HG03571 (cell line): Measurements from ENCODE around the gene MTSS2.

ENCODE experiments used
- ATAC-seq: cut with Tn5 transposase; IDR thresholded peaks from one replicate; pipeline ENCODE4 v1.9.1; 2021; ENCODE audit not compliant: unreplicated experiment

MTSS2 gene

DNA sequence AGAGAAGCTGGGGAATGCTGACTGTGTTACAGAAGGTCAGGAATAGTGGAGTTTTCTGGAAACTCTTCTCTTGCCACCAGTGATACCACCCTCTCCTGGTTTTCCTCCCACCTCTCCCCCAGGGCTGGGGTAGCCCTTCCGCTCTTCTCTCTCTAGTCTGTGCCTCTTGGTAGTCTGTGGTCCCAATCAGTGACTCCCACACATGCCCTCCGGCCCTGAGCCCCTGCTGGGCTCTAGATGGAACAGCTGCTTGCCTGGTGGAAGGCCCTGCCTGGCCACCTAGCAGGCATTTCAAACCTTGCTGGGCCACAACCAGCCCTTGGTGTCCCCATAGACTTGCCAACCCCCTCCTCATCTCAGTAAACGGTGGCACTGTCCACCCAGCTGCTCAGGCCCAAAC is 15.2 kb upstream of the MTSS2 start:
- no peak for ATAC-seq

DNA sequence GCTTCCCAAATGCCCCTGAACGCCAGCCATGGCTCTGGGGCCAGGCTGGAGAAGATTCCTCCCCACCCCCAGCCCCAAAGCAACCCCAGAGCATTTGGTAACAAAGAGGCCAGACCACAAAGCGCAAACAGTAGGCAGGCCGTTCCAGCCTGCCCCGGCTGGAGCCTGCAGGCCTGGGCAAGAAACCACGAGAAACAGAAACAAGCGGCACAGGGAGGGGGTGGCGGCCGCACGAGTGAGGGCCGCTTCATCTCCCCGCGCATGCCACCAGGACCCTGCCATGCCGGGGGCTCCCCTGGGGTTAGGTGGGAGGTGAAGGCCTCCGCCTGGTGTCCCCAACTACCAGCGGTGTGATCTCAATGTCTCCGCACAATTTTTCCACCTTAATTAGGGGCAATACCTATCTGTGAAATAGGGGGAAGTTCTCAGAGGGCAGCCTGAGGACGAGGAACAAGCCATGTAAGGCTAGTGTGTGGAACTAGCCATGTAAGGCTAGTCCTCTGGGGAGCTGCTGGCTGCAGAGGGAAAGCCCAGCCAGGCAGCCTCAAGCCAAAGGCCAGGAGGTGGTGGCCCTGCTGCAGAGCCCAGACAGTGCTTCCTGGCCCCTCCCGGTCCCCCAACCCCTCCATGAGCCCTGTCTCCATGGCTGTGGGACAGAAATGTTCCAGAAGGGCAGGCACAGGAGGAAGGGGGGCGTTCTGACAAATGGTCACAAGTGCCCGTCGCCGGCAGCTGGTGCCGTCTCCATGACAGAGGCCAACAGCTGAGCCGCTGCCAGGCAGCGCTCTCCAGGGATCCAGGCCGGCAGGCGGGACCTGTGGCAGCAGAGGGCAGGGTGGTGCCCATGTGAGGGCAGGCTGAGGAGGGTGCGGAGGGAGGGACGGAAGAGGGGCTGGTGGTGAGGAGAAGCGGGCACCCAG is 14.5 kb upstream of the MTSS2 start:
- ATAC-seq: no peak

- ATAC-seq: no peak
Observed at GRCh38 chr16:70699696-70700095, 13.8 kb upstream of the MTSS2 start.

DNA sequence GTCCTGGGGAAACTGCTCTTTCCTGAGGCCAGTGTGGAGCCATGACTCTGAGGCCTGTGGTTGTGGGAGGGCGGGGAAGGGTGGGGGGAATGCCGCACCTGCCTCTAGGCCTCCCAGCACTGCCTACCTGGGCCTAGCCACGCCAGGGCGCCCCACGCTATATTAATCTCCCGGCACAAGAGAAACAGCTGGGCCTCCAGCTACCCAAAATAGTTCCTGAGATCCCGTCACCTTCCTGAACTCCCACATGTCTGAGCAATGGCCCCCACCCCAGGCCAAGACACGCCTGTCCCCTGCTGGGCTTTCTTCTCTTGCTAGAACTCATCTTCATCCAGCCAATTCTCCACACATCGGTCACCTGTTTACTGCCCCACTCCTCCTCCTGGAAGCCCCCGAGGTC is 13.0 kb upstream of the MTSS2 start:
- no peak for ATAC-seq

GRCh38 chr16:70697594-70698170 is 11.8 kb upstream of the MTSS2 start:
- no peak for ATAC-seq

- no peak for ATAC-seq
Observed at GRCh38 chr16:70696952-70697593, 11.2 kb upstream of the MTSS2 start.

GRCh38 chr16:70696355-70696754 is 10.5 kb upstream of the MTSS2 start:
- no peak for ATAC-seq

DNA sequence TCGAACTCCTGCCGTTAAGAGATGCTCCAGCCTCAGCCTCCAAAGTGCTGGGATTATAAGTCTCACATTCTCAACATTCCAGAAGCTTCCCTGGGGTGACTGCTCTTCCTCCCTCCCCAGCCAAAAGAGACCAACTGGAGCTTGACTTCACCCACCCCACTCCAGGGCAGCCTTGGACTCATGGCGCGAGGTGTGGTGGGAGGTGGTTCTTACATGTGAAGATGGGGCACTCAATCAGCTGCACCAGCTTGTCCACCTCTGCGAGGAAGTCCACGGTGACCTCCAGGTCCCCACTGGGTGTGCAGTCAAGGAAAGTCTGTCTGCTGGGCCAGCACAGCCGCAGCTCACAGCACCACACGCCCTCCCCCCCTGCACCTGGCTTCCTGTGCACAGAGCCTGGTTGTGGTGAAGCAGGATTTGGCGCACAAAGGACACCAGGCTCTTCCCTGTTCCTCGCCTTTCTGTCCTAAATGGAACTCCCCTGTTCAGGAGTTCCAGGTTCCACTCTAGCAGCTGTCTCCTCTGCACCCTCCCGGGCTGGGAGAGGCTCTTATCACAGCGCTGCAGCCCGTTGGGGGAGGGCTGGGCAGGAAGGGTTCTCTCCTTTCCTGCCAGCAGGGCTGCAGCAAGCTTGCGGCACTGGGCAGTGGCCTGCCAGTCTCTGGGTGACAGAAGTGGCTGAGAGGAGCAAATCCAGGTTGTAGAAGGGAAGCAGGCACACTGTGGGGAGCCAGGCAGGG is 9.6 kb upstream of the MTSS2 start:
- ATAC-seq: no peak

- ATAC-seq: no peak
Observed at GRCh38 chr16:70694868-70695218, 9.0 kb upstream of the MTSS2 start.

DNA sequence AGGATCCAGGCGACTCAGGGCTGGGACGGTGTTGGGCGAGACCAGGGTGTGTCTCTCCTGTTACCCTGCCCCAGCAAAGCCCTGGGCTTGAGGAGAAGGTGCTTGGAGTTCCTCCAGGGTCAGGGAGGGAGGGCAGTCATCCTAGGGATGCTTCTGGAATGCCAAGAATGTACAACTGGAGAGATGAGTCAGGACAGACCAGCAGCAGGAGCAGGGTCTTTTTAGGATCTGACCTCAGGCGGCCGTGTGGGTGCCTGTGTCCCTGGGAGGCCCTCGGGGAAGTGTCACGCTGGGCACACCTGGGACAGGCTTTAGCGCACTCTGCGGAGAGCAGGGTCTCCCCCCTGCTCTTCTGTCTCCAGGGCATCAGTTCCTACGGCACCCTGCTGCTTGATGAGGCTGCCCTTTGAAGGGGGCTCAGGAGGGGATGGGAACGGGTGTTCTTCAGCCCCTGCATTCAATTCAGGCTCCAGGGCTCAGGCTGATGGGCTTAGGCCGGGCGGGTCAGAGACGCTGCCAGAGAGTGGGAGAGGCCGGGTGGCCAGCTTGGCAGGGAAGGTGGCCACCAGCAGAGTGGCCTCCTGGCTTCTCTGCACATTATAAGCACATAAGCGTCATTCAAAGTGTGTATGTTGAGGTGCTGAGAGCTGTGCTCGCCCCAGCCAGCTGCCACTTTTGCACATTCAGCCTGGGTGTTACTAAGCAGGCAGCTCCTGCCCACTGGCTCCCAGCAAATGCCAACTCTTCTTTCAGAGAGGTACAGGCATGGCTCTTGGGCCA is 8.4 kb upstream of the MTSS2 start:
- ATAC-seq: no peak

DNA sequence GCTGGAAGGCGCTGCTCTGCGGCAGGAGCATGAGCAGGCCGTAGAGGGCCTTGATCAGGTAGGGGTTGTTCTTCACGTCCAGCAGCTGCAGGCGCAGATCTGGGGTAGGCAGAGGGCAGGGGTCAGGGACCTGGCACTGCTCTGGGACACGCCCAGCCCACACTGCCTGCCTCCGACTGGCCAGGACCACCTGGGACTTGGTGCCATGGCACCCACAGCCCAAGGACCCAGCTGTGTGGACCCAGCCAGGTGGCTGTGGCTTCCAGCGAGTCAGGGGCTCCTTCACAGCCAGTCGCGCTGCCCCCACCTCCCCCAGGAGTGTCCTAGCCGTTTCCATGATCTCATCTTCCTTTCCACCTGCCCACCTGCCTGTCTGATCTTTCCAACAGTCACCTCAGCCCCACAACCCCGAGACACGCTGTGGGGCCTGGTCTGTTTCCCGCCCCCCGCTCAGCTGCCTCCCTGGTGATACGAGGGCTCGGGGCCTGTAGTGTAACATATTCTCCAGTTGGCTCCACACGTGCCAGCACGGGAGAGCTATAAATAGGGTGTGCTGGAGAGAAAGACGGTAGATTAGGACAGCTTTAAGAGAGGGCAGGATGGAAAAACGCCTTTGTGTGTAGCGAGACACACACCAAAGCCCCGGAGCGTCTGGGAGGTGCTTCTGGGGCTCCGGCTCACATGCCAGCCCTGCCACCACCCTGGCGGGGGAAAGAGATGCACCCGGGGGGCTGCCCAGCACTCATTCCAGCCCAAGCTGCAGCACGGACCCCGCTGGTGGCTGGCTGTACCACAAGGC is 7.2 kb upstream of the MTSS2 start:
- no peak for ATAC-seq

GRCh38 chr16:70692130-70692872 is 6.4 kb upstream of the MTSS2 start:
- no peak for ATAC-seq

GRCh38 chr16:70691223-70692129 is 5.6 kb upstream of the MTSS2 start:
- no peak for ATAC-seq

DNA sequence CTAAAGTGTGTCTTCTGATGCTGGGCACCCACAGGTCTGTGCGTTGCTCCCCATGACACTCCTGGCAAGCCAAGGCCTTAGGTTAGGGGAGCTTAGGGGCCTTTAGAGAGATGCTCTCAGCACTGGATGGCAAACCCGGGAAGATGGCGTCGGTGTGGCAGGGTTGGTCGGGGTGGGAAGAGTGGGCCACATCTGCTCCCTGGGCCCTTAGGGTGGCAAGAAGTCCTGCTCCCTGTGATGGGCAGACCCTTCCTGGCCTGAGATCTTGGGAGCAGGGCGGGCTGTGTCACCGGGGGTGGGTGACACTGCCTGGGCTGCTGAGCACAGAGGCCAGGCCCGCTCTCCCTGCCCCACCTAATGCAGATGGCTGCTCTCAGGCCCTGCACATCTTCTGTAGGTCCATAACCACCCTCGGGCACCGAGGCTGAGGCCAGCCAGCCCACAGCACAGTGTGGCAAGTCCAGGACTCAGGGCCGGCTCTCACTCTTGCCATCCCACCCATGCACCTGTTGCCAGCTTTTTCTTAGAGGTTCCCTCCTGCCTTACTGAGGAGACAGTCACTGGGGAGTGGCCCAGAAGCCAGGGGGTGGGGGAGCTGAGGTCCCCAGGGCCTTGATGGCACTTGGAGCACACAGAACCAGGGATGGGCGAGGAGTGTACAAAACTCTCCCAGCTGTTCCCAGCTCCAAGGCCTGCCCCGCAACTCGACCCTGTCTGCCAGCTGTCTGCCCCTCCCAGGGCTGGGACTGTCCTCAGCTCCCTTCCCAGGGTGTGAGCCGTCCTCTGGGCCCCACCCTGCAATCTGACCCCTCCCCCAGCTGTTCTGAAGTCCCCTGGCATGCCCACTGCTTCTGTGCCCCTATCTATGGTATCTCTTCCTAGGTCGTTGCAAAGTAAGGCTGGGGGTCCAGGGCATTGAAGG is 4.4 kb upstream of the MTSS2 start:
- no peak for ATAC-seq

GRCh38 chr16:70689035-70689969 is 3.4 kb upstream of the MTSS2 start:
- ATAC-seq: no peak

GRCh38 chr16:70688246-70688742 is 2.4 kb upstream of the MTSS2 start:
- ATAC-seq: no peak
